Astrocyte of the spinal cord (primary cell): Measurements from ENCODE around the gene SND1.
A peak's percentile ranks its signal among the peaks of the same experiment; 100 is the strongest.

Experiments used
- DNase-seq: peaks from one replicate; pipeline ENCODE4 v3.0.0; 2011; ENCODE audit warnings: low read depth, low spot score
- H3K4me3 ChIP-seq: 2 replicates; pipeline ENCODE4 v1.5.1; 2011; ENCODE audit warnings: low read depth, mild to moderate bottlenecking, low read length, moderate library complexity
- in situ Hi-C: cut with HindIII; loops from 2 replicates; pipeline ENCODE4 v1.10.0; 2017; ENCODE audit warnings: low sequenced_read_pairs
- TF ChIP-seq, protein P1 (sequence below): IDR thresholded peaks from 2 replicates; pipeline ENCODE4 v1.5.1; 2012; ENCODE audit warnings: low read depth, mild to moderate bottlenecking, low read length, inconsistent platforms

Gene SND1

DNA sequence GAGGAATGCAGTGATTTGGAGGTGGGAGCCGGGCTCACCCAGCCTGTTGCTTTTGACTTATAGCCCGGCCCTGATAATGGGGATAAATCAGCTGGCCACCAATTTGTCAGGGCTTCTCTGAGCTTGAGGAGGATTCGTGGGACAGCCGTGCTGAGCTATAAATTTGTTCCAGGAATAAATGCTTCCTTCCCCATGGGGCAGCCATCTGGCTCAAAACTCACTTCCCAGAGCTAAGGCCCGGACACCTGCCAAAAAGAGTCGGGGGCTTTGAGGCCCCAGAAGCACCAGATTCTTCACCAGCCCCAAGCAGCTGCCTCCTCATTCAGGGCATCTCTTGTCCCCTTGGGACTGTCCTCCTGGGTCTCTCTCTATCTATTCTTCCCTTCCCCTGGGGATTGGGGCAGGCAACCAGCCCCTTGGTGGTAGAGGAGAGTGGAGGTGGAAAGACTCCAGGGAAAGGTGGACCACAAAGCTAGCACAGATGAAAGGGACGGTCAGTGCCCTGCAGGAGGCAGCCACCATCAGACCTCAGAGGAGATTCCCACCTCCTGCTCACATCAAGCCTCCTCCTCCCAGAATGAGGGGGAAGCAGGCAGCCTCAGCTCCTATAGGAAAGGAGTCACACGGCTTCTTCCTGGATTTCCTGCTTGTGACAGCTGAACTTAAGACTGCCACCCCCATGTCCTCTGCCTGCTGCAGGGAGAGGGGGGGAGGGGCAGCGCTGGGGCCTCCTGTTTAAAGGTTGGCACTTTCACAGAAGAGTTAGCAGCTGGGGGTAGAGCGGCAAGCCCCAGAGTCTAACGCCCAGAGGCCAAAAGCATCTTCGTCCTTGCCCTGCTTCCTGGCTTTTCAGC, 423.5 kb downstream of the SND1 start:
- TF ChIP-seq, protein P1, sequence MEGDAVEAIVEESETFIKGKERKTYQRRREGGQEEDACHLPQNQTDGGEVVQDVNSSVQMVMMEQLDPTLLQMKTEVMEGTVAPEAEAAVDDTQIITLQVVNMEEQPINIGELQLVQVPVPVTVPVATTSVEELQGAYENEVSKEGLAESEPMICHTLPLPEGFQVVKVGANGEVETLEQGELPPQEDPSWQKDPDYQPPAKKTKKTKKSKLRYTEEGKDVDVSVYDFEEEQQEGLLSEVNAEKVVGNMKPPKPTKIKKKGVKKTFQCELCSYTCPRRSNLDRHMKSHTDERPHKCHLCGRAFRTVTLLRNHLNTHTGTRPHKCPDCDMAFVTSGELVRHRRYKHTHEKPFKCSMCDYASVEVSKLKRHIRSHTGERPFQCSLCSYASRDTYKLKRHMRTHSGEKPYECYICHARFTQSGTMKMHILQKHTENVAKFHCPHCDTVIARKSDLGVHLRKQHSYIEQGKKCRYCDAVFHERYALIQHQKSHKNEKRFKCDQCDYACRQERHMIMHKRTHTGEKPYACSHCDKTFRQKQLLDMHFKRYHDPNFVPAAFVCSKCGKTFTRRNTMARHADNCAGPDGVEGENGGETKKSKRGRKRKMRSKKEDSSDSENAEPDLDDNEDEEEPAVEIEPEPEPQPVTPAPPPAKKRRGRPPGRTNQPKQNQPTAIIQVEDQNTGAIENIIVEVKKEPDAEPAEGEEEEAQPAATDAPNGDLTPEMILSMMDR: no peak
- in situ Hi-C loops: no loop called here
- DNase-seq: no peak
- no peak overlapping the region for H3K4me3 ChIP-seq

DNA sequence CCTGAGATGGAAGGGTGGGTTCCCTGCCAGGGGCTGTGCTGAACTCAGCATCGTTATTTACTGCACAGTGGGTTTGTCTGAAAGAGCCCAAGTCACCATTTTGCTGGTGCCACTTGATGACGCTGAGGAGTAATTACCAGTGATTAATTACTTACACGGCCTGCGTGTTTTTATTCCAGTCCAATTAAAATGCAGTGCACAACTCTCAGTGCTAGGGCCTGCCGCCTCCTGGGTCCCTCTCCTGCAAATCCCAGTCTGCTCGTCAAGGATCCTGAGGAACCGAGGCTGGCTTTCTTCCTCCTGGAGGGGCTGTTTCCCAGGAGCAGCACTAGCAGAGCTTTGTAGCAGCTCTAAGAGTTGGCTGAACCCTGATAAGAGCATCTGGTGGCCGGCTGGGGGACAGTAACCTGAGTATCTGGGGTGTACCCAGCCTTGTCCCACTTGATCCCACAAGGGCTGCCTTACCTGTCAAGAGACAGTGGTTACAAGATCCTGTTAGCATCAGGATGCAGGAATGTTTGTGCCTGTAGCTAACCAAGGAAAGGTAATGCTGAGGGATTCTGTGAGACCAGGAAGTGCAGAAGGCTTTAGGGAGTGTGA, 424.3 kb downstream of the SND1 start:
- in situ Hi-C loops: no loop called here
- TF ChIP-seq, protein P1: no peak
- no peak overlapping the region for H3K4me3 ChIP-seq
- no peak for DNase-seq

- H3K4me3 ChIP-seq: no peak overlapping the region
- DNase-seq: peak; percentile 46
- in situ Hi-C loops: no loop called here
- TF ChIP-seq, protein P1: no peak
Measured at GRCh38 chr7:128076796-128077271, 424.8 kb downstream of the SND1 start.

GRCh38 chr7:128078309-128078708, 426.3 kb downstream of the SND1 start:
- TF ChIP-seq, protein P1: no peak
- DNase-seq: no peak
- in situ Hi-C loops: no loop called here
- no peak overlapping the region for H3K4me3 ChIP-seq

DNA sequence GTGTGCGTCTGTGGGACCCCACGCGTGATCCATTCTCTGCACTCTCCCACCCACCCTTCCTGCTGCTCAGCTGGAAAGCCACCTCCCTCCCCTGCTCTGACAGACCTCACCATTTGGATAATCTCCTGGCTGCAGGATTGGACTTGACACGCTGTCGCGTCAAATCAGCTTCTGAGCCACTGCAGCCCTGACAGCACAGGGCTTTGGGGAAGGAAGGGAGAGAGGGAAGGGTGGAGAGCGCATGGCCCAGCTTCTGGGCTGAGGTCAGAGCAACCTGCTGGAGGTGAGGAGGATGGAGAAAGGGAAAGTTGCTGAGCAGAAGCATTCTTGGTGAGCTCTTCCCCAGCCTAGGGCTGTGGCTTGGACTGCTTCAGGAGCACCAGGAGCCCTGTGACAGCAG, 428.2 kb downstream of the SND1 start:
- DNase-seq: no peak
- TF ChIP-seq, protein P1: no peak
- in situ Hi-C loops: no loop called here
- no peak overlapping the region for H3K4me3 ChIP-seq

DNA sequence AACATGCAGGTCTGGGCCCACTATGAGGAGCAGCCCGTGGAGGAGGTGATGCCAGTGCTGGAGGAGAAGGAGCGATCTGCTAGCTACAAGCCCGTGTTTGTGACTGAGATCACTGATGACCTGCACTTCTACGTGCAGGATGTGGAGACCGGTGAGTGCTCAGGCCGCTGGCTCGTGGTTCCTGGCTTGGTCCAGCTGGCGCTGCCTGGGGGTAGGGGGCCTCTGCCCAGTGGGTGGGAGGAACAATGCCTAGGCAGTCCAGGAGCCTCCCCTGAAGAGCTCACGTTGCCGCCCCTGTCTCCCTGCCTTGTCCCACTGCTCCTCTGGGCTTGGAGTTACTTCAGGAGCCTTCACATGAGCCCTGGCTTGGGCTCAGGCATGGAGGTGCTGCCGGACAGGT, 429.4 kb downstream of the SND1 start:
- no peak overlapping the region for H3K4me3 ChIP-seq
- DNase-seq: no peak
- in situ Hi-C loops: no loop called here
- TF ChIP-seq, protein P1: no peak
